RWPE2 (cell line): ENCODE results near the gene CYB5R2.

Experiments used
- ATAC-seq: fragments of 200-7000 bp; cut with Tn5 transposase; 3 replicates; pipeline ENCODE4 v1.9.1; 2021; ENCODE audit warnings: low read depth
- DNase-seq: peaks from one replicate; pipeline ENCODE4 v3.0.0-alpha.2; 2020; ENCODE audit warnings: low spot score
- H3K27ac ChIP-seq: fragments of 450-650 bp; 2 replicates; pipeline ENCODE4 v1.5.1; 2017; ENCODE audit warnings: mild to moderate bottlenecking; ENCODE audit not compliant: poor library complexity, severe bottlenecking
- H3K27me3 ChIP-seq: fragments of 250-450 bp; sonication (Bioruptor Pico); 2 replicates; pipeline ENCODE4 v1.5.1; 2021; ENCODE audit warnings: mild to moderate bottlenecking, moderate library complexity; ENCODE audit not compliant: insufficient read depth, poor library complexity, severe bottlenecking
- H3K36me3 ChIP-seq: fragments of 250-450 bp; sonication (Bioruptor Pico); 2 replicates; pipeline ENCODE4 v1.5.1; 2020; ENCODE audit warnings: low read depth, mild to moderate bottlenecking, moderate library complexity
- H3K4me1 ChIP-seq: fragments of 250-450 bp; sonication (Bioruptor Pico); 2 replicates; pipeline ENCODE4 v1.5.1; 2021; ENCODE audit warnings: mild to moderate bottlenecking, moderate library complexity; ENCODE audit not compliant: insufficient read depth, poor library complexity, severe bottlenecking
- H3K4me3 ChIP-seq: fragments of 250-450 bp; sonication (Bioruptor Pico); 2 replicates; pipeline ENCODE4 v1.5.1; 2021; ENCODE audit warnings: mild to moderate bottlenecking, moderate library complexity; ENCODE audit not compliant: severe bottlenecking
- H3K9me3 ChIP-seq: fragments of 250-450 bp; sonication (Bioruptor Pico); 2 replicates; pipeline ENCODE4 v1.5.1; 2021; ENCODE audit warnings: mild to moderate bottlenecking, moderate library complexity; ENCODE audit not compliant: severe bottlenecking
- CTCF ChIP-seq: fragments of 450-650 bp; IDR thresholded peaks from one replicate; pipeline ENCODE4 v1.5.1; 2017; ENCODE audit warnings: mild to moderate bottlenecking, moderate library complexity; ENCODE audit not compliant: poor library complexity, severe bottlenecking

Gene CYB5R2

GRCh38 chr11:7656704-7657103, 16.6 kb downstream of the CYB5R2 start:
- H3K27ac ChIP-seq, result no peak overlapping the region
- H3K27me3 ChIP-seq, result no peaks in the 10 kb centered on the region
- H3K4me1 ChIP-seq, result no peaks in the 10 kb centered on the region
- DNase-seq, result no peak
- H3K9me3 ChIP-seq, result no peaks in the 10 kb centered on the region
- no peaks in the 10 kb centered on the region for H3K36me3 ChIP-seq
- no peak for TF ChIP-seq CTCF
- H3K4me3 ChIP-seq, result no peak overlapping the region
- ATAC-seq, result no peak

- DNase-seq (no peak), ATAC-seq (no peak)
- TF ChIP-seq CTCF, result no peak
- Histone ChIP-seq H3K9me3 (no peaks in the 10 kb centered on the region), H3K27me3 (no peaks in the 10 kb centered on the region), H3K36me3 (no peaks in the 10 kb centered on the region), H3K4me3 (no peak overlapping the region), H3K27ac (no peak overlapping the region), H3K4me1 (no peaks in the 10 kb centered on the region)
Observed at GRCh38 chr11:7655253-7656217, 17.8 kb downstream of the CYB5R2 start.

- DNase-seq (no peak), ATAC-seq (no peak)
- Histone ChIP-seq H3K9me3 (no peaks in the 10 kb centered on the region), H3K27me3 (no peaks in the 10 kb centered on the region), H3K36me3 (no peaks in the 10 kb centered on the region), H3K4me1 (no peaks in the 10 kb centered on the region), H3K27ac (no peak overlapping the region), H3K4me3 (no peak overlapping the region)
- no peak for TF ChIP-seq CTCF
Observed at GRCh38 chr11:7654195-7654705, 19.1 kb downstream of the CYB5R2 start.

- Histone ChIP-seq H3K9me3 (no peaks in the 10 kb centered on the region), H3K36me3 (no peaks in the 10 kb centered on the region), H3K27me3 (no peaks in the 10 kb centered on the region), H3K4me3 (no peak overlapping the region), H3K4me1 (no peaks in the 10 kb centered on the region), H3K27ac (no peak overlapping the region)
- ATAC-seq (no peak), DNase-seq (no peak)
- TF ChIP-seq CTCF, result no peak
Observed at GRCh38 chr11:7651700-7652099, 21.6 kb downstream of the CYB5R2 start.

GRCh38 chr11:7651140-7651551, 22.2 kb downstream of the CYB5R2 start:
- DNase-seq, result no peak

More at GRCh38 chr11:7651140-7651551, 22.2 kb downstream of the CYB5R2 start:
- TF ChIP-seq CTCF, result no peak
- Histone ChIP-seq H3K4me1 (no peaks in the 10 kb centered on the region), H3K4me3 (no peak overlapping the region), H3K27me3 (no peaks in the 10 kb centered on the region), H3K9me3 (no peaks in the 10 kb centered on the region), H3K27ac (no peak overlapping the region), H3K36me3 (no peaks in the 10 kb centered on the region)
- no peak for ATAC-seq
